Endodermal cell (in vitro differentiated cells): ENCODE data around the gene NDUFV3. TPM values are rescaled to one million over a fixed set of nuclear protein-coding genes. Genes with fewer than 3 reads are reported as not detected.
"Not testable (repeated sequence)": the region's sequence is repeated elsewhere in the genome, so short reads cannot be mapped to it uniquely, and the experiment has no call there.

Experiments used
- DNase-seq: peaks from one replicate; pipeline ENCODE4 v3.0.0-alpha.2; 2017
- H3K27ac ChIP-seq: 2 replicates; pipeline ENCODE4 v1.5.1; 2013; ENCODE audit warnings: mild to moderate bottlenecking, low read depth, low read length, moderate library complexity
- H3K27me3 ChIP-seq: 2 replicates; pipeline ENCODE4 v1.6.1; 2013; ENCODE audit warnings: mild to moderate bottlenecking, low read length, moderate library complexity; ENCODE audit not compliant: insufficient read depth, control insufficient read depth, poor library complexity, severe bottlenecking
- H3K36me3 ChIP-seq: 2 replicates; pipeline ENCODE4 v1.7.0; 2013; ENCODE audit warnings: mild to moderate bottlenecking, low read length, moderate library complexity; ENCODE audit not compliant: control insufficient read depth, insufficient read depth
- H3K4me1 ChIP-seq: one replicate; pipeline ENCODE4 v1.7.0; 2013; ENCODE audit warnings: low read length; ENCODE audit not compliant: control insufficient read depth, insufficient read depth
- H3K4me3 ChIP-seq: 2 replicates; pipeline ENCODE4 v1.5.1; 2013; ENCODE audit warnings: mild to moderate bottlenecking, low read length, moderate library complexity
- H3K9ac ChIP-seq: 2 replicates; pipeline ENCODE4 v1.6.1; 2013; ENCODE audit warnings: mild to moderate bottlenecking, low read length, moderate library complexity; ENCODE audit not compliant: poor library complexity, severe bottlenecking; ENCODE audit errors: extremely low read depth
- H3K9me3 ChIP-seq: 2 replicates; pipeline ENCODE4 v1.6.1; 2013; ENCODE audit warnings: mild to moderate bottlenecking, low read length, moderate library complexity; ENCODE audit not compliant: control insufficient read depth
- H3K27ac Mint-ChIP-seq: 2 replicates; pipeline ENCODE4 v1.8.0; 2020; ENCODE audit warnings: mixed read lengths
- H3K27me3 Mint-ChIP-seq: 2 replicates; pipeline ENCODE4 v1.8.0; 2021; ENCODE audit warnings: mild to moderate bottlenecking, mixed read lengths; ENCODE audit not compliant: insufficient read depth
- H3K36me3 Mint-ChIP-seq: 2 replicates; pipeline ENCODE4 v1.8.0; 2020; ENCODE audit warnings: low read depth, mixed read lengths
- H3K4me1 Mint-ChIP-seq: 2 replicates; pipeline ENCODE4 v1.8.0; 2020; ENCODE audit warnings: mixed read lengths
- H3K4me3 Mint-ChIP-seq: 2 replicates; pipeline ENCODE4 v1.8.0; 2020; ENCODE audit warnings: mild to moderate bottlenecking, moderate library complexity, mixed read lengths
- H3K9me3 Mint-ChIP-seq: 2 replicates; pipeline ENCODE4 v1.8.0; 2020; ENCODE audit warnings: mild to moderate bottlenecking, mixed read lengths
- WGBS, 2 experiments: methylation state at CpG; one replicate each; pipeline versions ENCODE4 v1.1.5 to v1.1.7; 2013; ENCODE audit warnings: missing lambda C conversion rate in 2 of 2, mixed read lengths in 1 of 2; ENCODE audit not compliant: insufficient coverage in 1 of 2, insufficient read length in 1 of 2; 5-methylcytosine and 5-hydroxymethylcytosine counted together
- total RNA-seq, 2 donors: library from RNA; stranded (reverse); fragmentation: NEBNext Ultra II Directional in 1 of 2; extraction: Animal tissue kit (Norgen Biotek cat#: 25700) in 1 of 2; gene quantifications; 2 replicates in 1 of 2; 3 replicates in 1 of 2; pipeline ENCODE4 v1.2.1, GENCODE V29; 2021
- TF ChIP-seq, protein P1 (sequence below): fragments of 200-600 bp; sonication (generic); conservative IDR thresholded peaks from 2 replicates; pipeline ENCODE4 v1.5.0; 2021; ENCODE audit warnings: antibody characterized with exemption, mild to moderate bottlenecking

Gene NDUFV3
- total RNA-seq, 2 donors from 2014 or later, result 25.8 to 27.2 TPM

DNA sequence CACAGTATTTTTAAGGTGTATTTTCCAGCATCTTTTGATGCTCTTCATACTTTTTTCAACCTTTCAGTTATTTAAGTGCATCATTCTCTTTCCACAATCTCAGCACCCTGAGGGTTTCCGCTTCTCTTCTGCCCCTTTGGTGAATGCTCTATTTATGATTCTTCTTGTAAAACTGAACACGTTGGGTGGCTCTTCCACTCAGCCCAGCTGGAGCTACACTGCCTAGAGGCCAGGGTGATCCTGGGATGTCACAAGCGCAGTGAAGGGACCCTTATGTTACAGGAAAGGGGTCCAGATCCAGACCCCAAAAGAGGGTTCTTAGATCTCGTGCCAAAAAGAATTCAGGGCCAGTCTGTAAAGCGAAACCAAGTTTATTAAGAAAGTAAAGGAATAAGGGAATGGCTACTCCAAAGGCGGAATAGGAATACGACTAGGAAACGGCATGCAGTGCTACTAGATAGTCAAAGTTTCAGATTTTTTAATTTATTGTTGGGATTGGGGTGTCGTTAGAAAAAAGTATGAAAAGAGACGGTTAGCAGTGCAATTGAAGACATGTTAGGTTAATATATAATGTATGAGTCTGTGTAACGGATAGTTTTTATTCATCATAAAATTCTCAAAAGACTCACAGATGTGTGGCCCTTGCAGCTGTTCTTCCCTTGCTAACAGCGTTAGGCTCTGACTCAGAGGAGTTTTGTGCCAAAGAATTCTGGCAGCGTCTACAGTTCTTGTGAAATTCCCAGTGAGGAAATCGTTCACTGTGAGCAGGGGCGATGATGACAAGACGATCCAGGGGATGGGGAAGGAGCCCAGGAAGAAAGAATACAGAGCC, 46.7 kb downstream of the NDUFV3 start:
- H3K36me3 ChIP-seq, result peaks cover 35% of the 10 kb centered on the region
- Mint-ChIP-seq H3K9me3 (peaks cover 2% of the 10 kb centered on the region), H3K27me3 (no peaks in the 10 kb centered on the region), H3K27ac (peak overlapping the region; percentile 22), H3K36me3 (peaks cover 37% of the 10 kb centered on the region), H3K4me1 (peaks cover 61% of the 10 kb centered on the region), H3K4me3 (no peak overlapping the region)
- peaks cover 11% of the 10 kb centered on the region for H3K4me1 ChIP-seq
- peak; percentile 35 for DNase-seq
- no peak overlapping the region for H3K27ac ChIP-seq
- no peak overlapping the region for H3K9ac ChIP-seq
- H3K9me3 ChIP-seq, result peaks cover 16% of the 10 kb centered on the region
- H3K4me3 ChIP-seq, result no peak overlapping the region
- H3K27me3 ChIP-seq, result no peaks in the 10 kb centered on the region
- 87 to 93% methylated on average over 14 to 16 of the region's 16 CpGs for WGBS, 2 experiments
- TF ChIP-seq, protein P1, sequence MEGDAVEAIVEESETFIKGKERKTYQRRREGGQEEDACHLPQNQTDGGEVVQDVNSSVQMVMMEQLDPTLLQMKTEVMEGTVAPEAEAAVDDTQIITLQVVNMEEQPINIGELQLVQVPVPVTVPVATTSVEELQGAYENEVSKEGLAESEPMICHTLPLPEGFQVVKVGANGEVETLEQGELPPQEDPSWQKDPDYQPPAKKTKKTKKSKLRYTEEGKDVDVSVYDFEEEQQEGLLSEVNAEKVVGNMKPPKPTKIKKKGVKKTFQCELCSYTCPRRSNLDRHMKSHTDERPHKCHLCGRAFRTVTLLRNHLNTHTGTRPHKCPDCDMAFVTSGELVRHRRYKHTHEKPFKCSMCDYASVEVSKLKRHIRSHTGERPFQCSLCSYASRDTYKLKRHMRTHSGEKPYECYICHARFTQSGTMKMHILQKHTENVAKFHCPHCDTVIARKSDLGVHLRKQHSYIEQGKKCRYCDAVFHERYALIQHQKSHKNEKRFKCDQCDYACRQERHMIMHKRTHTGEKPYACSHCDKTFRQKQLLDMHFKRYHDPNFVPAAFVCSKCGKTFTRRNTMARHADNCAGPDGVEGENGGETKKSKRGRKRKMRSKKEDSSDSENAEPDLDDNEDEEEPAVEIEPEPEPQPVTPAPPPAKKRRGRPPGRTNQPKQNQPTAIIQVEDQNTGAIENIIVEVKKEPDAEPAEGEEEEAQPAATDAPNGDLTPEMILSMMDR, result no peak

- Mint-ChIP-seq H3K36me3 (peaks cover 50% of the 10 kb centered on the region), H3K4me1 (peaks cover 52% of the 10 kb centered on the region), H3K4me3 (no peak overlapping the region), H3K9me3 (peaks cover 2% of the 10 kb centered on the region), H3K27me3 (no peaks in the 10 kb centered on the region), H3K27ac (no peak overlapping the region)
- TF ChIP-seq, protein P1, result no peak
- no peak overlapping the region for H3K4me3 ChIP-seq
- DNase-seq, result peak; percentile 35
- peaks cover 34% of the 10 kb centered on the region for H3K36me3 ChIP-seq
- peaks cover 16% of the 10 kb centered on the region for H3K9me3 ChIP-seq
- H3K9ac ChIP-seq, result no peak overlapping the region
- WGBS, 2 experiments, result 90 to 94% methylated on average over 6 of the region's 6 CpGs
- H3K4me1 ChIP-seq, result peaks cover 11% of the 10 kb centered on the region
- H3K27ac ChIP-seq, result no peak overlapping the region
- no peaks in the 10 kb centered on the region for H3K27me3 ChIP-seq
These were observed 48.6 kb downstream of the NDUFV3 start for GRCh38 chr21:42941696-42942085.

GRCh38 chr21:42942244-42942643, 49.1 kb downstream of the NDUFV3 start:
- H3K4me3 Mint-ChIP-seq, result no peak overlapping the region
- Histone ChIP-seq H3K4me1 (peaks cover 11% of the 10 kb centered on the region), H3K27me3 (no peaks in the 10 kb centered on the region), H3K9me3 (peaks cover 20% of the 10 kb centered on the region), H3K9ac (no peak overlapping the region), H3K4me3 (no peak overlapping the region), H3K27ac (no peak overlapping the region), H3K36me3 (peaks cover 39% of the 10 kb centered on the region)
- TF ChIP-seq, protein P1, result no peak
- H3K4me1 Mint-ChIP-seq, result peaks cover 47% of the 10 kb centered on the region
- peak; percentile 29 for DNase-seq
- no peaks in the 10 kb centered on the region for H3K27me3 Mint-ChIP-seq
- peak overlapping the region; percentile 55 for H3K27ac Mint-ChIP-seq
- WGBS, 2 experiments, result 79 to 100% methylated on average over 1 to 6 of the region's 6 CpGs
- H3K36me3 Mint-ChIP-seq, result peaks cover 56% of the 10 kb centered on the region
- H3K9me3 Mint-ChIP-seq, result peaks cover 2% of the 10 kb centered on the region

DNA sequence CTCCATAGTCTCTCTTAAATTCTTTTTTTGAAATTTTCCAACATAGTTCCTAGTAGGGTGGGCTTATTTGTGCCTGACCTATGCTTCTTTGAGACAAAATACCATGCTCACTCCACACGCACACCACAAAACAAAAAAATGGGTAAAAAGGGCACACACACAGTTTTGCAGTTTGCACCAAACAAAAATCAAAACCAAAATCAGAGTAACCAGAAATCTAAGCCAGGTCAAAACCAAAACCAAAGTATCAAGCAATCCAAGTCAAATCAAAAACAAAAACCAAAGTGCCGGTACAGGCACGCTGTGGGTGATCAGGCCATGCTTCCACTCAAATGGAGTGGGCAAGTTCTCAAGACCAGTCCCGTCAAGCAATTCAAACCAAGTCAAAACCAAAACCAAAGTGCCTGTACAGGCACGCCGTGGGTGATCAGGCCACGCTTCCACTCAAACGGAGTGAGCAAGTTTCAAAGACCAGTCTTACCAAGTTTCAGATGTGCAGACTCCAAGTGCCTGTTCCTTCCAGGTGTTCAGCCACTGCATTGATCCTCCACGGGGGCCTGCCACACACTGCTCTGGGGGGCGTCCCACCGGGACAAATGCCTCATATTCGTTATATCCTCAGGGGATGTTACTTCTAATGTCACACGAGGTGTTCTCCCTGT, 56.1 kb downstream of the NDUFV3 start:
- H3K4me1 ChIP-seq, H3K4me3 Mint-ChIP-seq, H3K9ac ChIP-seq, H3K4me1 Mint-ChIP-seq, H3K27ac Mint-ChIP-seq, H3K27me3 ChIP-seq, H3K27ac ChIP-seq, H3K4me3 ChIP-seq, H3K27me3 Mint-ChIP-seq, H3K36me3 ChIP-seq, H3K9me3 ChIP-seq: not testable (repeated sequence)
- Mint-ChIP-seq H3K36me3 (peaks cover 38% of the 10 kb centered on the region), H3K9me3 (peaks cover 21% of the 10 kb centered on the region)
- DNase-seq, result peak; percentile 32
- WGBS, 2 experiments, result 96 to 97% methylated on average over 9 to 13 of the region's 13 CpGs

DNA sequence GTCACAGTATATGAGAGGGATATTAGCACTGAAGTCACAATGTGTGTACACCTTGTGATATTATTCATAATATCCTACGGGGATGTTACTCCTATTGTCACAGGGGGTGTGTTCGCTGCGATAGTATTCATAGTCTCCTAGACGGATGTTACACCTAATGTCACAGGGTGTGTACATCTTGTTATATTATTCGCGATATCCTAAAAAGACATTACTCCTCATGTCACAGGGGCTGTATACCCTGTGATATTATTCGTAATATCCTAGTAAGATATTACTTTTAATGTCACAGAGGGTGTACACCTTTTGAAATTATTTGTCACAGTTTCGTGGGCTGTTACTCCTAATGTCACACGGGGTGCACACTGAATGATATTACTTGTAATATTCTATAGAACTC, 58.1 kb downstream of the NDUFV3 start:
- not testable (repeated sequence) for H3K9ac ChIP-seq, H3K36me3 ChIP-seq, H3K4me3 ChIP-seq, H3K27me3 Mint-ChIP-seq, H3K27me3 ChIP-seq, H3K27ac ChIP-seq, H3K4me3 Mint-ChIP-seq, H3K9me3 ChIP-seq, H3K4me1 ChIP-seq, H3K27ac Mint-ChIP-seq, DNase-seq
- Mint-ChIP-seq H3K4me1 (peaks cover 12% of the 10 kb centered on the region), H3K36me3 (peaks cover 26% of the 10 kb centered on the region), H3K9me3 (peaks cover 21% of the 10 kb centered on the region)
- 95 to 100% methylated on average over 1 to 7 of the region's 9 CpGs for WGBS, 2 experiments
